ENCODE data around the gene REXO5. TPM values are rescaled to one million over a fixed set of nuclear protein-coding genes. Genes with fewer than 3 reads are reported as not detected.

The REXO5 gene
- total and polyA plus RNA-seq, 2 donors (not counting 3 experiments of a cell fraction or from before 2014, with no cell fraction given) = 2.3 to 11.5 TPM

GRCh38 chr16:20773679-20774078, 32.6 kb upstream of the REXO5 start:
- H3K9me3 ChIP-seq (replicated peaks; ENCODE audit: control insufficient read depth, insufficient read depth, low read length) = no peaks in the 10 kb centered on the region
- H3K27me3 ChIP-seq (ENCODE audit: control insufficient read depth in 2 of 2, insufficient read depth in 2 of 2, low read length in 2 of 2) = peaks cover 0 to 1% of the 10 kb centered on the region in 2 experiments
- TF ChIP-seq JUN (IDR thresholded peaks at IDR 0.05; ENCODE audit: borderline replicate concordance, insufficient read depth, insufficient read length, low read depth) (no peak), CTCF (IDR thresholded peaks at IDR 0.05; ENCODE audit: extremely low read depth in 1 of 2, insufficient read depth in 1 of 2, low read depth in 1 of 2, low read length in 2 of 2) (no peak), MYC (IDR thresholded peaks at IDR 0.05; ENCODE audit: low read depth, low read length) (no peak)
- H4K20me1 ChIP-seq (replicated peaks; ENCODE audit: control insufficient read depth, extremely low read depth, insufficient read depth, low read length) = no peaks in the 10 kb centered on the region
- POLR2A ChIA-PET = interaction anchor here (0.7 kb wide), 1 partner anchor 33 kb away, joined by 8 read pairs; no protein-coding TSS in a partner anchor
- H3K79me2 ChIP-seq (ENCODE audit: control insufficient read depth, insufficient read depth, low read length) = no peaks in the 10 kb centered on the region
- DNase-seq (ENCODE audit: low read depth, low spot score) = no peak
- no peaks in the 10 kb centered on the region for H3K4me1 ChIP-seq (ENCODE audit: control insufficient read depth, extremely low read depth, insufficient read depth, low read length)
- no peak for FAIRE-seq
- H3K4me2 ChIP-seq (ENCODE audit: insufficient read depth, low read length) = no peak overlapping the region
- intact Hi-C loops (cut with micrococcal nuclease) = loop anchor here (1.0 to 2.0 kb wide), 2 partner anchors 75 to 310 kb away; no protein-coding TSS in a partner anchor
- H3K9ac ChIP-seq (replicated peaks; ENCODE audit: extremely low read depth, insufficient read depth, low read length) = no peak overlapping the region
- no peak overlapping the region for H3K27ac ChIP-seq (ENCODE audit: insufficient read depth, low read depth, low read length)
- BruUV-seq (replicated peaks) = no TSS peak
- no peak overlapping the region for H3K4me3 ChIP-seq (replicated peaks in 1 of 3; ENCODE audit: insufficient read depth in 1 of 3, low read depth in 1 of 3, low read length in 3 of 3)
- dilution Hi-C loops (cut with MboI; ENCODE audit: extremely low pct_ligation_motif_present, low sequenced_read_pairs) = no loop called here
- H3K9me1 ChIP-seq (replicated peaks; ENCODE audit: control insufficient read depth, extremely low read depth, insufficient read depth, low read length) = no peaks in the 10 kb centered on the region
- no peaks in the 10 kb centered on the region for H3K36me3 ChIP-seq (ENCODE audit: control insufficient read depth in 2 of 2, extremely low read depth in 1 of 2, insufficient read depth in 2 of 2, low read length in 2 of 2)
- H2AFZ ChIP-seq (ENCODE audit: low read depth, low read length) = no peak overlapping the region
- CTCF ChIA-PET = interaction anchor here (0.7 to 2.9 kb wide), 13 partner anchors 9 to 527 kb away, joined by 3 to 26 read pairs (median 6); partner anchors contain the start of genes ACSM3, ERI2, REXO5 and THUMPD1

GRCh38 chr16:20774703-20775362, 31.5 kb upstream of the REXO5 start:
- H3K79me2 ChIP-seq (ENCODE audit: control insufficient read depth, insufficient read depth, low read length) = no peaks in the 10 kb centered on the region
- no peaks in the 10 kb centered on the region for H3K9me1 ChIP-seq (replicated peaks; ENCODE audit: control insufficient read depth, extremely low read depth, insufficient read depth, low read length)
- no peaks in the 10 kb centered on the region for H3K9me3 ChIP-seq (replicated peaks; ENCODE audit: control insufficient read depth, insufficient read depth, low read length)
- ChIA-PET CTCF (interaction anchor here (0.6 to 2.9 kb wide), 25 partner anchors 8 to 526 kb away, joined by 3 to 26 read pairs (median 4); partner anchors contain the start of genes ACSM3, ERI2 and REXO5), POLR2A (no interaction called here)
- BruUV-seq (replicated peaks) = no TSS peak
- TF ChIP-seq MYC (IDR thresholded peaks at IDR 0.05; ENCODE audit: low read depth, low read length) = no peak
- TF ChIP-seq CTCF (IDR thresholded peaks at IDR 0.05; ENCODE audit: extremely low read depth in 1 of 2, insufficient read depth in 1 of 2, low read depth in 1 of 2, low read length in 2 of 2) = peak; percentile 85 to 94
- DNase-seq (ENCODE audit: low read depth, low spot score) = peak; percentile 70
- intact Hi-C loops (cut with micrococcal nuclease) (loop anchor here (1.0 to 2.0 kb wide), 2 partner anchors 74 to 308 kb away; no protein-coding TSS in a partner anchor), dilution Hi-C loops (cut with MboI; ENCODE audit: extremely low pct_ligation_motif_present, low sequenced_read_pairs) (no loop called here)
- no peaks in the 10 kb centered on the region for H4K20me1 ChIP-seq (replicated peaks; ENCODE audit: control insufficient read depth, extremely low read depth, insufficient read depth, low read length)
- no peak overlapping the region for H3K4me2 ChIP-seq (ENCODE audit: insufficient read depth, low read length)
- peak; percentile 85 for FAIRE-seq
- H3K4me1 ChIP-seq (ENCODE audit: control insufficient read depth, extremely low read depth, insufficient read depth, low read length) = no peaks in the 10 kb centered on the region
- H3K27me3 ChIP-seq (ENCODE audit: control insufficient read depth in 2 of 2, insufficient read depth in 2 of 2, low read length in 2 of 2) = peaks cover 0 to 1% of the 10 kb centered on the region in 2 experiments
- no peak overlapping the region for H2AFZ ChIP-seq (ENCODE audit: low read depth, low read length)
- no peak overlapping the region for H3K4me3 ChIP-seq (replicated peaks in 1 of 3; ENCODE audit: insufficient read depth in 1 of 3, low read depth in 1 of 3, low read length in 3 of 3)
- no peak overlapping the region for H3K9ac ChIP-seq (replicated peaks; ENCODE audit: extremely low read depth, insufficient read depth, low read length)
- no peaks in the 10 kb centered on the region for H3K36me3 ChIP-seq (ENCODE audit: control insufficient read depth in 2 of 2, extremely low read depth in 1 of 2, insufficient read depth in 2 of 2, low read length in 2 of 2)
- no peak overlapping the region for H3K27ac ChIP-seq (ENCODE audit: insufficient read depth, low read depth, low read length)

All from endothelial cell of umbilical vein (primary cell).